Neural cell (in vitro differentiated cells): Measurements from ENCODE around the gene ZMYND10. TPM values are rescaled to one million over a fixed set of nuclear protein-coding genes. Genes with fewer than 3 reads are reported as not detected.

Experiments used
- H2AFZ ChIP-seq: fragments of 200-600, 300-800 bp; sonication (generic), shearing (Covaris generic); 2 replicates; pipeline ENCODE4 v1.6.0; 2014; ENCODE audit warnings: low read depth, mild to moderate bottlenecking, antibody characterized with exemption, low read length, moderate library complexity
- H3F3A ChIP-seq: fragments of 200-600 bp; shearing (Covaris generic); 2 replicates; pipeline ENCODE4 v1.6.1; 2016; ENCODE audit warnings: mild to moderate bottlenecking, moderate library complexity, mixed read lengths, antibody characterized with exemption, low read length; ENCODE audit not compliant: insufficient read depth, poor library complexity, severe bottlenecking
- H3K27ac ChIP-seq: fragments of 200-600, 300-800 bp; sonication (generic), shearing (Covaris generic); 2 replicates; pipeline ENCODE4 v1.5.1; 2014; ENCODE audit warnings: mild to moderate bottlenecking, low read length, moderate library complexity
- H3K27me3 ChIP-seq: fragments of 300-800, 200-600 bp; sonication (generic), shearing (Covaris generic); 2 replicates; pipeline ENCODE4 v1.6.0; 2014; ENCODE audit warnings: mild to moderate bottlenecking, low read depth, low read length, moderate library complexity; ENCODE audit not compliant: insufficient read depth
- H3K36me3 ChIP-seq: fragments of 300-800, 200-600 bp; sonication (generic), shearing (Covaris generic); 2 replicates; pipeline ENCODE4 v1.5.1; 2014; ENCODE audit warnings: mild to moderate bottlenecking, antibody characterized with exemption, low read length, moderate library complexity; ENCODE audit not compliant: insufficient read depth
- H3K4me2 ChIP-seq: fragments of 300-800, 200-600 bp; sonication (generic), shearing (Covaris generic); 2 replicates; pipeline ENCODE4 v1.6.0; 2014; ENCODE audit warnings: mild to moderate bottlenecking, low read length
- H3K4me3 ChIP-seq: fragments of 300-800, 200-600 bp; sonication (generic), shearing (Covaris generic); 2 replicates; pipeline ENCODE4 v1.5.1; 2014; ENCODE audit warnings: mild to moderate bottlenecking, low read length, moderate library complexity
- H3K79me2 ChIP-seq: fragments of 200-600 bp; shearing (Covaris generic); replicated peaks from 2 replicates; pipeline ENCODE4 v1.6.0; 2014; ENCODE audit warnings: mild to moderate bottlenecking, low read length, moderate library complexity; ENCODE audit not compliant: insufficient read depth
- H3K9ac ChIP-seq: fragments of 300-800, 200-600 bp; sonication (generic), shearing (Covaris generic); 2 replicates; pipeline ENCODE4 v1.6.1; 2016; ENCODE audit warnings: mild to moderate bottlenecking, low read length, mixed read lengths
- H3K9me2 ChIP-seq: fragments of 200-600 bp; shearing (Covaris generic); 2 replicates; pipeline ENCODE4 v1.6.1; 2016; ENCODE audit warnings: mild to moderate bottlenecking, low read length, mixed read lengths; ENCODE audit not compliant: insufficient read depth
- H3K9me3 ChIP-seq: fragments of 200-600, 300-800 bp; sonication (generic), shearing (Covaris generic); 2 replicates; pipeline ENCODE4 v1.6.1; 2016; ENCODE audit warnings: mild to moderate bottlenecking, mixed run types, low read length, moderate library complexity, mixed read lengths
- H4K20me1 ChIP-seq: fragments of 200-600 bp; shearing (Covaris generic); 2 replicates; pipeline ENCODE4 v1.6.1; 2016; ENCODE audit warnings: mild to moderate bottlenecking, mixed run types; ENCODE audit not compliant: insufficient read depth
- CTCF ChIP-seq: fragments of 450-650 bp; IDR thresholded peaks from 2 replicates; pipeline ENCODE4 v1.5.1; 2014; ENCODE audit warnings: antibody characterized with exemption, mild to moderate bottlenecking, moderate library complexity; ENCODE audit not compliant: poor library complexity, severe bottlenecking
- EP300 ChIP-seq: fragments of 450-650 bp; conservative IDR thresholded peaks from 2 replicates; pipeline ENCODE4 v1.6.1; 2014; ENCODE audit warnings: antibody characterized with exemption, mild to moderate bottlenecking, moderate library complexity; ENCODE audit not compliant: poor library complexity, severe bottlenecking
- EZH2 ChIP-seq: fragments of 200-600, 300-800 bp; shearing (Covaris generic), sonication (generic); IDR thresholded peaks from 2 replicates; pipeline ENCODE4 v1.6.1; 2014; ENCODE audit warnings: antibody characterized with exemption, low read length, borderline replicate concordance, mild to moderate bottlenecking; ENCODE audit not compliant: insufficient read depth, poor library complexity, severe bottlenecking
- MXI1 ChIP-seq: fragments of 450-650 bp; conservative IDR thresholded peaks from 2 replicates; pipeline ENCODE4 v1.6.1; 2014; ENCODE audit warnings: antibody characterized with exemption, mild to moderate bottlenecking; ENCODE audit not compliant: poor library complexity, severe bottlenecking
- POLR2AphosphoS5 ChIP-seq: IDR thresholded peaks from 2 replicates; pipeline ENCODE4 v1.6.1; 2012
- RAD21 ChIP-seq: fragments of 450-650 bp; conservative IDR thresholded peaks from 2 replicates; pipeline ENCODE4 v1.6.1; 2014; ENCODE audit warnings: antibody characterized with exemption, mild to moderate bottlenecking, moderate library complexity
- SMC3 ChIP-seq: fragments of 450-650 bp; conservative IDR thresholded peaks from 2 replicates; pipeline ENCODE4 v1.6.1; 2014; ENCODE audit warnings: antibody characterized with exemption, mild to moderate bottlenecking, moderate library complexity; ENCODE audit not compliant: poor library complexity
- TAF1 ChIP-seq: IDR thresholded peaks from 2 replicates; pipeline ENCODE4 v1.6.1; 2012; ENCODE audit warnings: low read depth
- polyA plus RNA-seq: library from polyadenylated mRNA; depleted of rRNA; stranded (reverse); fragments of >200 nt; gene quantifications from 2 replicates; pipeline ENCODE4 v1.2.3, GENCODE V29; 2014
- TF ChIP-seq, protein P1 (sequence below): IDR thresholded peaks from 2 replicates; pipeline ENCODE4 v1.6.1; 2012; ENCODE audit warnings: borderline replicate concordance

Gene ZMYND10
- polyA plus RNA-seq, 1 donor from 2014 or later = 5.2 TPM

GRCh38 chr3:50316657-50317242, 28.8 kb downstream of the ZMYND10 start:
- Histone ChIP-seq H3F3A (no peaks in the 10 kb centered on the region), H3K9ac (no peak overlapping the region), H3K9me2 (no peaks in the 10 kb centered on the region), H3K9me3 (no peaks in the 10 kb centered on the region), H3K4me3 (no peak overlapping the region), H2AFZ (no peak overlapping the region), H3K27me3 (no peaks in the 10 kb centered on the region), H3K4me2 (no peak overlapping the region), H3K79me2 (peaks cover 23% of the 10 kb centered on the region), H4K20me1 (no peaks in the 10 kb centered on the region), H3K36me3 (no peaks in the 10 kb centered on the region), H3K27ac (no peak overlapping the region)
- TF ChIP-seq EZH2 (no peak), TAF1 (no peak), CTCF (no peak)
- TF ChIP-seq, protein P1, sequence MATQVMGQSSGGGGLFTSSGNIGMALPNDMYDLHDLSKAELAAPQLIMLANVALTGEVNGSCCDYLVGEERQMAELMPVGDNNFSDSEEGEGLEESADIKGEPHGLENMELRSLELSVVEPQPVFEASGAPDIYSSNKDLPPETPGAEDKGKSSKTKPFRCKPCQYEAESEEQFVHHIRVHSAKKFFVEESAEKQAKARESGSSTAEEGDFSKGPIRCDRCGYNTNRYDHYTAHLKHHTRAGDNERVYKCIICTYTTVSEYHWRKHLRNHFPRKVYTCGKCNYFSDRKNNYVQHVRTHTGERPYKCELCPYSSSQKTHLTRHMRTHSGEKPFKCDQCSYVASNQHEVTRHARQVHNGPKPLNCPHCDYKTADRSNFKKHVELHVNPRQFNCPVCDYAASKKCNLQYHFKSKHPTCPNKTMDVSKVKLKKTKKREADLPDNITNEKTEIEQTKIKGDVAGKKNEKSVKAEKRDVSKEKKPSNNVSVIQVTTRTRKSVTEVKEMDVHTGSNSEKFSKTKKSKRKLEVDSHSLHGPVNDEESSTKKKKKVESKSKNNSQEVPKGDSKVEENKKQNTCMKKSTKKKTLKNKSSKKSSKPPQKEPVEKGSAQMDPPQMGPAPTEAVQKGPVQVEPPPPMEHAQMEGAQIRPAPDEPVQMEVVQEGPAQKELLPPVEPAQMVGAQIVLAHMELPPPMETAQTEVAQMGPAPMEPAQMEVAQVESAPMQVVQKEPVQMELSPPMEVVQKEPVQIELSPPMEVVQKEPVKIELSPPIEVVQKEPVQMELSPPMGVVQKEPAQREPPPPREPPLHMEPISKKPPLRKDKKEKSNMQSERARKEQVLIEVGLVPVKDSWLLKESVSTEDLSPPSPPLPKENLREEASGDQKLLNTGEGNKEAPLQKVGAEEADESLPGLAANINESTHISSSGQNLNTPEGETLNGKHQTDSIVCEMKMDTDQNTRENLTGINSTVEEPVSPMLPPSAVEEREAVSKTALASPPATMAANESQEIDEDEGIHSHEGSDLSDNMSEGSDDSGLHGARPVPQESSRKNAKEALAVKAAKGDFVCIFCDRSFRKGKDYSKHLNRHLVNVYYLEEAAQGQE = no peak

DNA sequence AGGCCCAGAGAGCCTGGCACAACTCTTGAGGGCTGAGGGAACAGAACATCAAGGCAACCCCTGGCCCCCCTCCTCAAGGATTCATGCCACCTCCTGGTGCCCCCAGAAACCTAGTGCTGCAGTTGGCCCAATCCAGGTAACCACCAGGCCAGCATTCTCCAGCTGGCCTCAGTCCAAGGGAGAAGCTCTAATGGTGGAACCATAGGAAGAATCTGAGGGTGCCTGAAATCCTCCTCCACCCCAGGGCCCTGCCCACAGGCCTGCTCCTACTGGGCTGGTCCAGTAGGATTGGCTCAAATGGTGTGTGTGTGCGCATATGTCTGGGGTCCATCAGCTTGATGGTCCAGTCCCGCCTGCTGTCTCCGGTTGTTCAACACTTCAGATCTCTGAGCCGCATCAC, 30.7 kb downstream of the ZMYND10 start:
- H3K36me3 ChIP-seq = no peaks in the 10 kb centered on the region

More for the DNA sequence above, 30.7 kb downstream of the ZMYND10 start:
- TF ChIP-seq EZH2 (no peak), RAD21 (no peak), SMC3 (no peak), MXI1 (no peak), EP300 (no peak), POLR2AphosphoS5 (no peak), CTCF (no peak), TAF1 (no peak)
- TF ChIP-seq, protein P1 = no peak
- Histone ChIP-seq H3F3A (no peaks in the 10 kb centered on the region), H3K4me2 (no peak overlapping the region), H3K9me3 (no peaks in the 10 kb centered on the region), H2AFZ (no peak overlapping the region), H3K9ac (no peak overlapping the region), H4K20me1 (no peaks in the 10 kb centered on the region), H3K27me3 (no peaks in the 10 kb centered on the region), H3K79me2 (peaks cover 13% of the 10 kb centered on the region), H3K9me2 (no peaks in the 10 kb centered on the region), H3K4me3 (no peak overlapping the region), H3K27ac (no peak overlapping the region)
